ENCODE results near the gene KNDC1.
"Not testable (repeated sequence)": the region's sequence is repeated elsewhere in the genome, so short reads cannot be mapped to it uniquely, and the experiment has no call there.

Gene KNDC1

GRCh38 chr10:133126431-133127290 is 33.4 kb upstream of the KNDC1 start:
- no peak for DNase-seq

DNA sequence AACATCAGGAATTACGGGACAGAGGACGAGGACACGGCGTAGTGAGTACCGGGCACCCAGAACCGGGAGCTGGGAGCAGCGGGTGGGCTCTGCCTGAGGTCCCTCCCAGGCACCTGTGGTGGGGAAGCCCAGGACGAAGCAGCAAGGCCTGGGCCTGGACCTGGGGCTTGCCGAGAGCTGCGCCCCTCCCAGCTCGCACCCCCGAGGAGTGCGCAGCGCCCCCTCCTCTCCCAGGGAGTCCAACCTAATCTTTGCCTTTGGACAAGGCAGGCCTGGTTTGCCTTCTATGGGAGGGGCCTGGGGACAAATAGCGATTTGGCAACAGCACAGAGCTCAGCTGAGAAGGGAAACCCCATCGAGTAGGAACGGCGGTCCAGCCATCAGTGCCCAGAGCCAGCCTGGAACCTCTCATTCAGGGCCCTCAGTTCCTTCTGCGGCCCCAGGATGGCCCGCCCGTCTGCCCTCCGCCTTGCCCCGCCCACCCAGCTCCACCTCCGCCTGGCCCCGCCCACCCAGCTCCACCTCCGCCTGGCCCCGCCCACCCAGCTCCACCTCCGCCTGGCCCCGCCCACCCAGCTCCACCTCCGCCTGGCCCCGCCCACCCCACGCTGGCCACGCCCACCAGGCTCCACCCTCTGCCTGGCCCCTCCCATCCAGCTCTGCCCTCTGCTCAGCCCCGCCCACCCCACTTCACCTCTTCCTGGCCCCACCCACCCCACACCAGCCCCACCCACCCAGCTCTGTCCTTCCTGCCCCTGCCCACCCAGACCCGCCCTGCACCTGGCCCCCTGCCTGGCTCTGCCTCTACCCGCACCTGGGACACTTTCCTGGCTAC is 32.5 kb upstream of the KNDC1 start:
- peak in 1 of 58 donors; percentile 23 for DNase-seq

DNA sequence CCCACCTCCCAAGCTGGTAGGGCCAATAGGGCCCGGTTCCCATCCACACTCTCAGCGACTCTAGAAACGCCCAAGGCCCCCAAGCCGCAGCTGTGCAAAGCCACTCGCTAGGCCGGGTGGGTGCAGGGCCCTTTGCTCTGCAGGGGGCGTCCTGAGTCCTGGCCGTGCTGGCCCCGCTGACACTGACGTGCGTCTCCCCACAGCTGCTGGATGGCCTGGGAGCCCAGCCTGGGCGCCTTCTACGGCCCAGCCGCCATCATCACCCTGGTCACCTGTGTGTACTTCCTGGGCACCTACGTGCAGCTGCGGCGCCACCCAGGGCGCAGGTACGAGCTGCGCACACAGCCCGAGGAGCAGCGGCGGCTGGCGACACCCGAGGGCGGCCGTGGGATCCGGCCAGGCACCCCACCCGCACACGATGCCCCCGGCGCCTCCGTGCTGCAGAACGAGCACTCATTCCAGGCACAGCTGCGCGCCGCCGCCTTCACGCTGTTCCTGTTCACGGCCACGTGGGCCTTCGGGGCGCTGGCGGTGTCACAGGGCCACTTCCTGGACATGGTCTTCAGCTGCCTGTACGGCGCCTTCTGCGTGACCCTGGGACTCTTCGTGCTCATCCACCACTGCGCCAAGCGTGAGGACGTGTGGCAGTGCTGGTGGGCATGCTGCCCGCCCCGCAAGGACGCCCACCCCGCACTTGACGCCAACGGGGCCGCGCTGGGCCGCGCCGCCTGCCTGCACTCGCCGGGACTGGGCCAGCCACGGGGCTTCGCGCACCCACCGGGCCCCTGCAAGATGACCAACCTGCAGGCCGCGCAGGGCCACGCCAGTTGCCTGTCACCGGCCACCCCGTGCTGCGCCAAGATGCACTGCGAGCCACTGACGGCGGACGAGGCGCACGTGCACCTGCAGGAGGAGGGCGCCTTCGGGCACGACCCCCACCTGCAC is 31.6 kb upstream of the KNDC1 start:
- DNase-seq: no peak

DNA sequence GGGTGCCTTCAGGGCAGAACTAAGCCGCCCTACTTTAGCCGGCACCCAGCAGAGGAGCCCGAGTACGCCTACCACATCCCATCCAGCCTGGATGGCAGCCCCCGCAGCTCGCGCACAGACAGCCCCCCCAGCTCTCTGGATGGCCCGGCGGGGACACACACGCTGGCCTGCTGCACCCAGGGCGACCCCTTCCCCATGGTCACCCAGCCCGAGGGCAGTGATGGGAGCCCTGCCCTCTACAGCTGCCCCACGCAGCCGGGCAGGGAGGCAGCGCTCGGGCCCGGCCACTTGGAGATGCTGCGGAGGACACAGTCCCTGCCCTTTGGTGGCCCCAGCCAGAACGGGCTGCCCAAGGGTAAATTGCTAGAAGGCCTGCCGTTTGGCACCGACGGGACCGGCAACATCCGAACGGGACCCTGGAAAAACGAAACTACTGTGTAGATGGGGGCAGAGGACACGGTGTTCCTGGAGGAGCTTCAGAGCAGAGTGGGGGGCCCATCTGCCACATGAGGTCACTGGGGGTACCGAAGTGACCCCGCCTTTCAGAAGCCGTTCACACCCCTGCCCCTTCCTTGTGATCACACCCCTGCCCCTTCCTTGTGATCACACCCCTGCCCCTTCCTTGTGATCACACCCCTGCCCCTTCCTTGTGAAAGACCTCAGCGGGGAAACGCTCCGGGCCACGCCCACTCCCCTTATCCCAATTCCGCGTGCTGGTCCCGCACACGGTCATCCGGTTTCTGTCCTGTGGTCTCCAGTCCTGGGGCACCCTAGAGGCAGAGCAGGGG is 30.8 kb upstream of the KNDC1 start:
- no peak for DNase-seq

DNA sequence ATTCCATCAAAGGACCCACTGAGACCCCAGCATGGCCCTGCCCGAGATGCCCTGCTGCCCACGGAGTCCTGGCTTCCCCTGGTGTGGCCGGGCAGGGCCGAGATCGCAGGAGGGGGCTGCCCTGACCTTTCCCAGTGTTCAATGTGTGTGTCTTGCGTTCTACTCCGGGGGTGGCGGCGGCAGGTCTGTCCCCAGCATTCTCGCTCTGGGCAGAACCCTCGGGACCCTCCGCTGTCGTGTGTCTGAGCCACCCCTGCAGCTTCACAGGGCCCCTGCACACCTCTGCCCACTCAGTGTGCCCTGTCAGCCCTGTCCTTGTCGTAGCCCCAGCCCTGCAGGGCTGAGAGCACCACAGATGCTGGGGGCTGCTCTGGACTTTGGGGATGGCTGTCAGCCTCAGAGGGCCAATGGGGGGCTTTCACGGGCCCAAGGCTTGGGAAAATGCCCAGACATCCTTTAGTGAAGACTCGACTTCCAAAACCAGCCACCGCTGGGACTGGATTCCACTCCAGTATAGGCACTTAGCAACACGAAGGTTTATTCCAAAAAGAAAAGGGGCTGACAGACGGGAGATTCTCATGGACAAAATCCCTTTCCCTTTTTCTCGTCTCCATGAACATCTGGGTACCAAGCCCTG is 30.0 kb upstream of the KNDC1 start:
- no peak for DNase-seq

GRCh38 chr10:133130602-133131001 is 29.4 kb upstream of the KNDC1 start:
- DNase-seq: no peak

GRCh38 chr10:133131053-133131452 is 29.0 kb upstream of the KNDC1 start:
- DNase-seq: no peak

DNA sequence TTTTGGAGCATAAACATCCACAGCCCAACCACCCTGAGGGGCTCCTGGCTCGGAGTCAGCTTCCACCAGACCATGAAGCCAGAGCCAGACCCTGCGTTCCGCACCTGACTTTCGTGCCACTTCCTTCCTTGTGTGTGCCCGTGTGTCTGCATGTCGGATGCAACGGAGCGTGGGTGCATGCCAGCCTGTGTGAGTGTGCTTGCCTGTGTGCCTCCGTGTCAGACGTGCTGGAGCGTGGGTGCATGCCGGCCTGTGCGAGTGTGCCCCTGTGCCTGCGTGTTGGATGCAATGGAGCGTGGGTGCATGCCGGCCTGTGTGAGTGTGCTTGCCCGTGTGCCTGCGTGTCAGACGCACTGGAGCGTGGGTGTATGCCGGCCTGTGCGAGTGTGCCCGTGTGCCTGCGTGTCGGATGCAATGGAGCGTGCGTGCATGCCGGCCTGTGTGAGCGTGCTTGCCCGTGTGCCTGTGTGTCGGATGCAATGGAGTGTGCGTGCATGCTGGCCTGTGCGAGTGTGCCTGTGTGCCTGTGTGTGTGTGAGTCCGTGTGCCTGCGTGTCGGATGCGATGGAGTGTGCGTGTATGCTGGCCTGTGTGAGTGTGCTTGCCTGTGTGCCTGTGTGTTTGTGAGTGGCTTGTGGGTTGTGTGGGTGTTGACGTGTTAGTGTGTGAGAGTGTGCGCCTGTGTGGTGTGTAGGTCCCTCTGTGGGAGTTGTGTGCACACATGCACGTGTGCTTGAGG is 28.1 kb upstream of the KNDC1 start:
- DNase-seq: no peak

DNA sequence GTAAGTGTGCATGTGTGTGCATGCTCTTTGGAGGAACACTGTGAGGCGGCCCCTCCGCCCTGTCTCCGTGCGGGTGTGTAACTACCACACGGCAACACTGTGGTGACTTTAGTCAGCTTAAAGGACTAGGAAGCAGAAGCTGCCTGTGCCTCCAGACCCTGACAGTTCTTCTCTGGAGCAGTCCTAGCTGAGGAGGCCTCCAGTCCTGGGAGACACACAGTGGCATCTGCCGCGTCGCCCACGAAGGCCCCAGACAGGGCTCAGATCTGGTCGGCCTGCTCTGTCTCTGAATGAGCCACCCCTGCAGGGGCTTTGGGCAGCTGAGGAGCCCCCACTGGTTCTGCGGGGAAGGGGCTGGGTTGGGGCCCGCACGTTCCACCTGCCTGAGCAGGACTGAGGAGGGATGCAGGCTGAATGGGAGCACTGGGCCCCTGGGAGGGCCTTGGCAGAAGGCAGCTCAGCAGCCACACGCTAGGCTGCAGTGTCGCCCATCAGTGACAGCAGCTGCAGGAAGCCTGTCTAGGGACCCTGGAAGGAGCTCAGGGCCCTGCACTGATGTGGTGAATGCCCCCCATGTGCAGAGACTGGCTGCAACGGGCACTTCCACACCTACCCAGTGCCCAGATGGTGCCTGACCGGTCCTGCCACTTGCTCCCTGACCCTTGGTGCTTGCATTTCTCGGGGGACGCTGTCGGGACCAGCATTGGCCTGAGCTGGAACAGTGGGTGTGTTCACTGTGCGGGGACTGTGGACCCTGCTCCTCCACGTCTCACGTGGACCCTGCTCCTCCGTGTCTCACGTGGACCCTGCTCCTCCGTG is 27.3 kb upstream of the KNDC1 start:
- no peak for DNase-seq

- DNase-seq: no peak
Observed at GRCh38 chr10:133133471-133134231, 26.4 kb upstream of the KNDC1 start.

DNA sequence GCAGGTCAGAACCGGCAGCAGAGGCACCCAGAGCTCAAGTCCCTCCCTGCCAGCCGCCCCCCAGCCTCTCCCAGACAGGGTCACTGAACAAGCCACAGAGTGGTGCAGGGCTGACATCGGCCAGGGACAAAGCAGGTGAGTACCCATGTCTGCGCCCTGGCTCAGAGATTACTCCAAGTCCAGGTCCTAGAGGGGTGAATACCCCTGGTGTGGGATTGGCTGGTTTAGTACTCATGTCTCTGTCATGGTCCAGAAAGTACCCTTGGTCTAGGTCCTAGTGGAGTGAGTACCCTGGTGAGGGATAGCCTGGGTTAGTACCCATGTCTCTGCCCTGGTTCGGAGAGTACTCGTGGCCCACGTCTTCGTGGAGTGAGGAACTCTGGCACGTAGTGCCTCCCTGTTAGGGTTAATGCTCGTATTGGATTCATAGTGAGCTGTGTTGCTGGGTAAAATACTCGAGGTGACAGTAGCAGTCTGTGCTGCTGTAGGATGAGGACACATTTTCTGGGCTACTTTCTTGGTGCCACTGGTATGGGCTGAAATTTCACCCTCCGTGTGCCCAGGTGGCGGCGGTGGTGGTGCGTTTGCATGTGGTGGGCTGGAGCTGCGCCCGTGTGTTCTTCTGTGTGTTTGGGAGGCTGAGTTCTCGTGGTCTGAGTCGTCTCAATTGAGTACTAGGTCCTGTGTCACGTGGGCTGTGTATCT is 25.5 kb upstream of the KNDC1 start:
- DNase-seq: no peak

DNA sequence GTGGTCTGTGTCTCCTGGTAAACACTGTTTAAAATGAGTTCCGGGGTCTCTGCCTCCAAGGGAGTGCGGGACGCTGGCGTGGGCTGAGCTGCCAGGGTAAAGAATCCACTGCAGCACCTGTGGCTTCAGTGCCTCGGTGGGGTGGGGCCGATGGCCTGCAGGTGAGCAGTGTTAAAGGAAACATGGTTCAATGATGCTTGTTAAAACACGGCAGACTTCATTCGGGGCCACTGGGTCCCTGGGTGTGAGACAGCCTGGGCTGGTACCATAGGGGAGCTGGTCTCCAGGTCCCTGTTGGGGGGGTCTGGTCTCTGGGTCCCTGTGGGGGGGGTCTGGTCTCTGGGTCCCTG is 24.9 kb upstream of the KNDC1 start:
- DNase-seq: no peak

GRCh38 chr10:133137486-133138145 is 22.4 kb upstream of the KNDC1 start:
- not testable (repeated sequence) for DNase-seq

DNA sequence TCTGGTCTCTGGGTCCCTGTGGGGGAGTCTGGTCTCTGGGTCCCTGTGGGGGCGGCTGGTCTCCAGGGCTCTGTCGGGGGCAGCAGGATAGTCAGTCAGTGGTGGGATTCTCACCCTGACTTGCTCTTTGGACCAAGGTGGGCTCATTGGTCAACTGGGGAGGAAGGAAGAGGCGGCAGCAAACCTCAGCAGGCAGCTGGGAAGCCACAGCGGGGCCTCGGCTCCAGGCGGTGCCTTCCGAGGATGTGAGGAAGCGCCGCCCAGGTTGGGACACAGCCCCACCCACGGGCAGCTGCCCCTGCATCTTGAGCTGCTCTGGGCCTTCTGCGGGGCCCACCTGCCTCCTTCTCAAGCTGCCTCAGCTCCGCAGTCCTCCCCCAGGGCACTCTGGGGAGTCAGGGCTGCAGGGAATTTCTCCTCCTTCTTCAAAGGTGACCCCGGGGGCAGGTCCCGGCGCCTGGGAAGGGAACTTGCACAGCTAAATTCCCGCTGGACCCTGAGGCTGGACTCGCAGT is 20.4 kb upstream of the KNDC1 start:
- DNase-seq: no peak

GRCh38 chr10:133140417-133141143 is 19.4 kb upstream of the KNDC1 start:
- DNase-seq: no peak

All from anterior cingulate cortex (tissue), 58 donors.